ENCODE data around the gene NBEA.

The NBEA gene

GRCh38 chr13:35565273-35565672 lies 623.2 kb downstream of the NBEA start:
- no peak overlapping the region for H3K27ac ChIP-seq (ENCODE audit: insufficient read depth, low read depth, low read length, poor library complexity, severe bottlenecking)
- no peaks in the 10 kb centered on the region for H3K4me1 ChIP-seq (ENCODE audit: control insufficient read depth, insufficient read depth, low read length)
- H3K9me3 ChIP-seq (ENCODE audit: control insufficient read depth, low read length): no peaks in the 10 kb centered on the region
- H3K36me3 ChIP-seq (ENCODE audit: control insufficient read depth, insufficient read depth, low read length): no peaks in the 10 kb centered on the region
- 100% methylated on average over 1 of the region's 1 CpG; no CpG with 5 or more reads in 1 of the 2 experiments for WGBS, 2 experiments
- no peak overlapping the region for H3K4me3 ChIP-seq (ENCODE audit: insufficient read depth, low read depth, low read length)
- no peaks in the 10 kb centered on the region for H3K27me3 ChIP-seq (ENCODE audit: control insufficient read depth, insufficient read depth, low read length, poor library complexity, severe bottlenecking)

- Histone ChIP-seq H3K27ac (ENCODE audit: insufficient read depth, low read depth, low read length, poor library complexity, severe bottlenecking) (no peak overlapping the region), H3K9me3 (ENCODE audit: control insufficient read depth, low read length) (no peaks in the 10 kb centered on the region), H3K27me3 (ENCODE audit: control insufficient read depth, insufficient read depth, low read length, poor library complexity, severe bottlenecking) (no peaks in the 10 kb centered on the region), H3K4me3 (ENCODE audit: insufficient read depth, low read depth, low read length) (no peak overlapping the region), H3K4me1 (ENCODE audit: control insufficient read depth, insufficient read depth, low read length) (no peaks in the 10 kb centered on the region), H3K36me3 (ENCODE audit: control insufficient read depth, insufficient read depth, low read length) (no peaks in the 10 kb centered on the region)
- WGBS, 2 experiments: 89 to 92% methylated on average over 1 to 2 of the region's 2 CpGs
These were observed 624.3 kb downstream of the NBEA start for GRCh38 chr13:35566340-35566739.

- H3K4me3 ChIP-seq (ENCODE audit: insufficient read depth, low read depth, low read length): no peak overlapping the region
- H3K27me3 ChIP-seq (ENCODE audit: control insufficient read depth, insufficient read depth, low read length, poor library complexity, severe bottlenecking): no peaks in the 10 kb centered on the region
- 89 to 97% methylated on average over 3 of the region's 3 CpGs for WGBS, 2 experiments
- H3K9me3 ChIP-seq (ENCODE audit: control insufficient read depth, low read length): no peaks in the 10 kb centered on the region
- no peaks in the 10 kb centered on the region for H3K36me3 ChIP-seq (ENCODE audit: control insufficient read depth, insufficient read depth, low read length)
- H3K4me1 ChIP-seq (ENCODE audit: control insufficient read depth, insufficient read depth, low read length): no peaks in the 10 kb centered on the region
- H3K27ac ChIP-seq (ENCODE audit: insufficient read depth, low read depth, low read length, poor library complexity, severe bottlenecking): no peak overlapping the region
These were observed 625.4 kb downstream of the NBEA start for GRCh38 chr13:35567406-35567980.

GRCh38 chr13:35573639-35574038 lies 631.6 kb downstream of the NBEA start:
- Histone ChIP-seq H3K36me3 (ENCODE audit: control insufficient read depth, insufficient read depth, low read length) (no peaks in the 10 kb centered on the region), H3K9me3 (ENCODE audit: control insufficient read depth, low read length) (no peaks in the 10 kb centered on the region), H3K27ac (ENCODE audit: insufficient read depth, low read depth, low read length, poor library complexity, severe bottlenecking) (no peak overlapping the region), H3K27me3 (ENCODE audit: control insufficient read depth, insufficient read depth, low read length, poor library complexity, severe bottlenecking) (no peaks in the 10 kb centered on the region), H3K4me1 (ENCODE audit: control insufficient read depth, insufficient read depth, low read length) (peaks cover 9% of the 10 kb centered on the region), H3K4me3 (ENCODE audit: insufficient read depth, low read depth, low read length) (no peak overlapping the region)

GRCh38 chr13:35592457-35592856 lies 650.4 kb downstream of the NBEA start:
- no peak overlapping the region for H3K27ac ChIP-seq (ENCODE audit: insufficient read depth, low read depth, low read length, poor library complexity, severe bottlenecking)
- no peak overlapping the region for H3K4me3 ChIP-seq (ENCODE audit: insufficient read depth, low read depth, low read length)
- 79 to 82% methylated on average over 3 to 4 of the region's 4 CpGs for WGBS, 2 experiments
- H3K9me3 ChIP-seq (ENCODE audit: control insufficient read depth, low read length): no peaks in the 10 kb centered on the region
- no peaks in the 10 kb centered on the region for H3K27me3 ChIP-seq (ENCODE audit: control insufficient read depth, insufficient read depth, low read length, poor library complexity, severe bottlenecking)
- no peaks in the 10 kb centered on the region for H3K36me3 ChIP-seq (ENCODE audit: control insufficient read depth, insufficient read depth, low read length)
- H3K4me1 ChIP-seq (ENCODE audit: control insufficient read depth, insufficient read depth, low read length): no peaks in the 10 kb centered on the region

- no peaks in the 10 kb centered on the region for H3K9me3 ChIP-seq (ENCODE audit: control insufficient read depth, low read length)
- H3K4me3 ChIP-seq (ENCODE audit: insufficient read depth, low read depth, low read length): no peak overlapping the region
- WGBS, 2 experiments: 92 to 94% methylated on average over 2 to 3 of the region's 3 CpGs
- no peaks in the 10 kb centered on the region for H3K4me1 ChIP-seq (ENCODE audit: control insufficient read depth, insufficient read depth, low read length)
- H3K27ac ChIP-seq (ENCODE audit: insufficient read depth, low read depth, low read length, poor library complexity, severe bottlenecking): no peak overlapping the region
- H3K36me3 ChIP-seq (ENCODE audit: control insufficient read depth, insufficient read depth, low read length): no peaks in the 10 kb centered on the region
- no peaks in the 10 kb centered on the region for H3K27me3 ChIP-seq (ENCODE audit: control insufficient read depth, insufficient read depth, low read length, poor library complexity, severe bottlenecking)
These were observed 651.6 kb downstream of the NBEA start for GRCh38 chr13:35593651-35594050.

- no peaks in the 10 kb centered on the region for H3K4me1 ChIP-seq (ENCODE audit: control insufficient read depth, insufficient read depth, low read length)
- H3K36me3 ChIP-seq (ENCODE audit: control insufficient read depth, insufficient read depth, low read length): no peaks in the 10 kb centered on the region
- H3K4me3 ChIP-seq (ENCODE audit: insufficient read depth, low read depth, low read length): no peak overlapping the region
- H3K9me3 ChIP-seq (ENCODE audit: control insufficient read depth, low read length): no peaks in the 10 kb centered on the region
- 87 to 100% methylated on average over 1 of the region's 1 CpG for WGBS, 2 experiments
- H3K27me3 ChIP-seq (ENCODE audit: control insufficient read depth, insufficient read depth, low read length, poor library complexity, severe bottlenecking): no peaks in the 10 kb centered on the region
- no peak overlapping the region for H3K27ac ChIP-seq (ENCODE audit: insufficient read depth, low read depth, low read length, poor library complexity, severe bottlenecking)
These were observed 652.0 kb downstream of the NBEA start for GRCh38 chr13:35594096-35594495.

GRCh38 chr13:35595181-35595580 lies 653.1 kb downstream of the NBEA start:
- Histone ChIP-seq H3K4me1 (ENCODE audit: control insufficient read depth, insufficient read depth, low read length) (no peaks in the 10 kb centered on the region), H3K4me3 (ENCODE audit: insufficient read depth, low read depth, low read length) (no peak overlapping the region), H3K9me3 (ENCODE audit: control insufficient read depth, low read length) (no peaks in the 10 kb centered on the region), H3K36me3 (ENCODE audit: control insufficient read depth, insufficient read depth, low read length) (no peaks in the 10 kb centered on the region), H3K27me3 (ENCODE audit: control insufficient read depth, insufficient read depth, low read length, poor library complexity, severe bottlenecking) (no peaks in the 10 kb centered on the region), H3K27ac (ENCODE audit: insufficient read depth, low read depth, low read length, poor library complexity, severe bottlenecking) (no peak overlapping the region)

- Histone ChIP-seq H3K27ac (ENCODE audit: insufficient read depth, low read depth, low read length, poor library complexity, severe bottlenecking) (no peak overlapping the region), H3K9me3 (ENCODE audit: control insufficient read depth, low read length) (no peaks in the 10 kb centered on the region), H3K4me1 (ENCODE audit: control insufficient read depth, insufficient read depth, low read length) (no peaks in the 10 kb centered on the region), H3K27me3 (ENCODE audit: control insufficient read depth, insufficient read depth, low read length, poor library complexity, severe bottlenecking) (no peaks in the 10 kb centered on the region), H3K36me3 (ENCODE audit: control insufficient read depth, insufficient read depth, low read length) (no peaks in the 10 kb centered on the region), H3K4me3 (ENCODE audit: insufficient read depth, low read depth, low read length) (no peak overlapping the region)
- 91 to 93% methylated on average over 5 of the region's 5 CpGs for WGBS, 2 experiments
These were observed 654.4 kb downstream of the NBEA start for GRCh38 chr13:35596321-35597030.

- Histone ChIP-seq H3K27me3 (ENCODE audit: control insufficient read depth, insufficient read depth, low read length, poor library complexity, severe bottlenecking) (no peaks in the 10 kb centered on the region), H3K36me3 (ENCODE audit: control insufficient read depth, insufficient read depth, low read length) (no peaks in the 10 kb centered on the region), H3K4me1 (ENCODE audit: control insufficient read depth, insufficient read depth, low read length) (no peaks in the 10 kb centered on the region), H3K4me3 (ENCODE audit: insufficient read depth, low read depth, low read length) (no peak overlapping the region), H3K27ac (ENCODE audit: insufficient read depth, low read depth, low read length, poor library complexity, severe bottlenecking) (no peak overlapping the region), H3K9me3 (ENCODE audit: control insufficient read depth, low read length) (no peaks in the 10 kb centered on the region)
- 93 to 98% methylated on average over 3 of the region's 3 CpGs for WGBS, 2 experiments
These were observed 655.4 kb downstream of the NBEA start for GRCh38 chr13:35597451-35597850.
